SK-N-SH treated with all-trans-retinoic acid at 6 μM for 48 hours (cell line): ENCODE data around the gene GEMIN5.

ENCODE experiments used
- CSDC2 ChIP-seq: fragments of 250-450 bp; sonication (Bioruptor Pico); IDR thresholded peaks from 2 replicates; pipeline ENCODE4 v1.5.0; 2020; ENCODE audit warnings: mild to moderate bottlenecking, moderate library complexity
- ISL1 ChIP-seq: fragments of 250-450 bp; sonication (Bioruptor Pico); IDR thresholded peaks from 2 replicates; pipeline ENCODE4 v2.1.2; 2022; ENCODE audit warnings: mild to moderate bottlenecking, moderate library complexity
- PPARA ChIP-seq: fragments of 250-450 bp; sonication (Bioruptor Pico); IDR thresholded peaks from 2 replicates; pipeline ENCODE4 v1.5.0; 2020; ENCODE audit warnings: mild to moderate bottlenecking, borderline replicate concordance
- RARB ChIP-seq: fragments of 250-450 bp; sonication (Bioruptor Pico); IDR thresholded peaks from 2 replicates; pipeline ENCODE4 v1.8.0; 2021; ENCODE audit warnings: mild to moderate bottlenecking, moderate library complexity
- SNAI2 ChIP-seq: fragments of 250-450 bp; sonication (Bioruptor Pico); IDR thresholded peaks from 2 replicates; pipeline ENCODE4 v1.5.0; 2020; ENCODE audit warnings: mild to moderate bottlenecking, moderate library complexity
- TCF4 ChIP-seq: fragments of 250-450 bp; sonication (Bioruptor Pico); IDR thresholded peaks from 2 replicates; pipeline ENCODE4 v1.8.0; 2021; ENCODE audit warnings: mild to moderate bottlenecking, moderate library complexity, borderline replicate concordance
- ZC3H10 ChIP-seq: fragments of 250-450 bp; sonication (Bioruptor Pico); IDR thresholded peaks from 2 replicates; pipeline ENCODE4 v1.5.1; 2021; ENCODE audit warnings: mild to moderate bottlenecking, moderate library complexity
- ZNF565 ChIP-seq: fragments of 450-650 bp; formaldehyde crosslinking; conservative IDR thresholded peaks from 2 replicates; pipeline ENCODE4 v1.5.0; 2020; ENCODE audit warnings: low read depth, mild to moderate bottlenecking, moderate library complexity
- ZNF70 ChIP-seq: fragments of 450-650 bp; formaldehyde crosslinking; IDR thresholded peaks from 2 replicates; pipeline ENCODE4 v1.5.0; 2020; ENCODE audit warnings: mild to moderate bottlenecking, moderate library complexity
- TF ChIP-seq, protein P1 (sequence below): fragments of 250-450 bp; sonication (Bioruptor Pico); IDR thresholded peaks from 2 replicates; pipeline ENCODE4 v1.5.0; 2020; ENCODE audit warnings: mild to moderate bottlenecking, moderate library complexity
- TF ChIP-seq, protein P2 (sequence below): fragments of 250-450 bp; sonication (Bioruptor Pico); IDR thresholded peaks from 2 replicates; pipeline ENCODE4 v1.8.0; 2020; ENCODE audit warnings: mild to moderate bottlenecking, moderate library complexity, borderline replicate concordance
- TF ChIP-seq, protein P3 (sequence below): fragments of 250-450 bp; sonication (Bioruptor Pico); IDR thresholded peaks from 2 replicates; pipeline ENCODE4 v1.5.1; 2020; ENCODE audit warnings: low read depth, mild to moderate bottlenecking, moderate library complexity
- TF ChIP-seq, protein P4 (sequence below): fragments of 250-450 bp; sonication (Bioruptor Pico); IDR thresholded peaks from 2 replicates; pipeline ENCODE4 v1.8.0; 2021; ENCODE audit warnings: low read depth, mild to moderate bottlenecking, moderate library complexity, borderline replicate concordance

DNA sequence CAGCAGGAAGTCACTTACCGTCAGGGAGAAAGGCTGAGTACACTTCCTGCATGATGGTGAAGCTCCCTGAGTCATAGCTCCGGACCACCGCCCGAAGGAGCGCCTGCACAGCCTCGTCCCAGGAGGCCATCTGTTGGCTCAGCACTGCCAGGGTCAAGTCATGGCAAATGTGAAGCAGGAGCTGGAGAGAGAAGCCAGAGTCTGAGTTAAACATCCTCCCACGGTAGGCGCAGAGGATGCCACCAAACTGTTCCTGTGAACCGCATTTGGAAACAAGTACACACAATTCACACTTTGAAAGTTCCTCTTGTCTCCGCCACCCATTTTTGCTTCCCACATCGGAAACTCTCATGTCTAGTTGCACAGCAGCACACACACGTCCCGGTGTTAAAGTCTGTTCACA lies 45.6 kb downstream of the GEMIN5 start:
- TF ChIP-seq, protein P1, sequence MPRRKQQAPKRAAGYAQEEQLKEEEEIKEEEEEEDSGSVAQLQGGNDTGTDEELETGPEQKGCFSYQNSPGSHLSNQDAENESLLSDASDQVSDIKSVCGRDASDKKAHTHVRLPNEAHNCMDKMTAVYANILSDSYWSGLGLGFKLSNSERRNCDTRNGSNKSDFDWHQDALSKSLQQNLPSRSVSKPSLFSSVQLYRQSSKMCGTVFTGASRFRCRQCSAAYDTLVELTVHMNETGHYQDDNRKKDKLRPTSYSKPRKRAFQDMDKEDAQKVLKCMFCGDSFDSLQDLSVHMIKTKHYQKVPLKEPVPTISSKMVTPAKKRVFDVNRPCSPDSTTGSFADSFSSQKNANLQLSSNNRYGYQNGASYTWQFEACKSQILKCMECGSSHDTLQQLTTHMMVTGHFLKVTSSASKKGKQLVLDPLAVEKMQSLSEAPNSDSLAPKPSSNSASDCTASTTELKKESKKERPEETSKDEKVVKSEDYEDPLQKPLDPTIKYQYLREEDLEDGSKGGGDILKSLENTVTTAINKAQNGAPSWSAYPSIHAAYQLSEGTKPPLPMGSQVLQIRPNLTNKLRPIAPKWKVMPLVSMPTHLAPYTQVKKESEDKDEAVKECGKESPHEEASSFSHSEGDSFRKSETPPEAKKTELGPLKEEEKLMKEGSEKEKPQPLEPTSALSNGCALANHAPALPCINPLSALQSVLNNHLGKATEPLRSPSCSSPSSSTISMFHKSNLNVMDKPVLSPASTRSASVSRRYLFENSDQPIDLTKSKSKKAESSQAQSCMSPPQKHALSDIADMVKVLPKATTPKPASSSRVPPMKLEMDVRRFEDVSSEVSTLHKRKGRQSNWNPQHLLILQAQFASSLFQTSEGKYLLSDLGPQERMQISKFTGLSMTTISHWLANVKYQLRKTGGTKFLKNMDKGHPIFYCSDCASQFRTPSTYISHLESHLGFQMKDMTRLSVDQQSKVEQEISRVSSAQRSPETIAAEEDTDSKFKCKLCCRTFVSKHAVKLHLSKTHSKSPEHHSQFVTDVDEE, result no peak
- TF ChIP-seq, protein P2, sequence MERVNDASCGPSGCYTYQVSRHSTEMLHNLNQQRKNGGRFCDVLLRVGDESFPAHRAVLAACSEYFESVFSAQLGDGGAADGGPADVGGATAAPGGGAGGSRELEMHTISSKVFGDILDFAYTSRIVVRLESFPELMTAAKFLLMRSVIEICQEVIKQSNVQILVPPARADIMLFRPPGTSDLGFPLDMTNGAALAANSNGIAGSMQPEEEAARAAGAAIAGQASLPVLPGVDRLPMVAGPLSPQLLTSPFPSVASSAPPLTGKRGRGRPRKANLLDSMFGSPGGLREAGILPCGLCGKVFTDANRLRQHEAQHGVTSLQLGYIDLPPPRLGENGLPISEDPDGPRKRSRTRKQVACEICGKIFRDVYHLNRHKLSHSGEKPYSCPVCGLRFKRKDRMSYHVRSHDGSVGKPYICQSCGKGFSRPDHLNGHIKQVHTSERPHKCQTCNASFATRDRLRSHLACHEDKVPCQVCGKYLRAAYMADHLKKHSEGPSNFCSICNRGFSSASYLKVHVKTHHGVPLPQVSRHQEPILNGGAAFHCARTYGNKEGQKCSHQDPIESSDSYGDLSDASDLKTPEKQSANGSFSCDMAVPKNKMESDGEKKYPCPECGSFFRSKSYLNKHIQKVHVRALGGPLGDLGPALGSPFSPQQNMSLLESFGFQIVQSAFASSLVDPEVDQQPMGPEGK, result no peak
- TF ChIP-seq TCF4 (CRISPR knock-in tag) (no peak), ZNF70 (CRISPR knock-in tag) (no peak), CSDC2 (CRISPR knock-in tag) (no peak), ZC3H10 (CRISPR knock-in tag) (no peak), RARB (CRISPR knock-in tag) (no peak), PPARA (CRISPR knock-in tag) (no peak), ISL1 (CRISPR knock-in tag) (no peak), SNAI2 (CRISPR knock-in tag) (no peak), ZNF565 (no peak)
- TF ChIP-seq, protein P3, sequence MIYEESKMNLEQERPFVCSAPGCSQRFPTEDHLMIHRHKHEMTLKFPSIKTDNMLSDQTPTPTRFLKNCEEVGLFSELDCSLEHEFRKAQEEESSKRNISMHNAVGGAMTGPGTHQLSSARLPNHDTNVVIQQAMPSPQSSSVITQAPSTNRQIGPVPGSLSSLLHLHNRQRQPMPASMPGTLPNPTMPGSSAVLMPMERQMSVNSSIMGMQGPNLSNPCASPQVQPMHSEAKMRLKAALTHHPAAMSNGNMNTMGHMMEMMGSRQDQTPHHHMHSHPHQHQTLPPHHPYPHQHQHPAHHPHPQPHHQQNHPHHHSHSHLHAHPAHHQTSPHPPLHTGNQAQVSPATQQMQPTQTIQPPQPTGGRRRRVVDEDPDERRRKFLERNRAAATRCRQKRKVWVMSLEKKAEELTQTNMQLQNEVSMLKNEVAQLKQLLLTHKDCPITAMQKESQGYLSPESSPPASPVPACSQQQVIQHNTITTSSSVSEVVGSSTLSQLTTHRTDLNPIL (CRISPR knock-in tag), result no peak
- TF ChIP-seq, protein P4, sequence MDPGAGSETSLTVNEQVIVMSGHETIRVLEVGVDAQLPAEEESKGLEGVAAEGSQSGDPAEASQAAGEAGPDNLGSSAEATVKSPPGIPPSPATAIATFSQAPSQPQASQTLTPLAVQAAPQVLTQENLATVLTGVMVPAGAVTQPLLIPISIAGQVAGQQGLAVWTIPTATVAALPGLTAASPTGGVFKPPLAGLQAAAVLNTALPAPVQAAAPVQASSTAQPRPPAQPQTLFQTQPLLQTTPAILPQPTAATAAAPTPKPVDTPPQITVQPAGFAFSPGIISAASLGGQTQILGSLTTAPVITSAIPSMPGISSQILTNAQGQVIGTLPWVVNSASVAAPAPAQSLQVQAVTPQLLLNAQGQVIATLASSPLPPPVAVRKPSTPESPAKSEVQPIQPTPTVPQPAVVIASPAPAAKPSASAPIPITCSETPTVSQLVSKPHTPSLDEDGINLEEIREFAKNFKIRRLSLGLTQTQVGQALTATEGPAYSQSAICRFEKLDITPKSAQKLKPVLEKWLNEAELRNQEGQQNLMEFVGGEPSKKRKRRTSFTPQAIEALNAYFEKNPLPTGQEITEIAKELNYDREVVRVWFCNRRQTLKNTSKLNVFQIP (CRISPR knock-in tag), result no peak
